Subcutaneous adipose tissue (tissue), 4 donors: Measurements from ENCODE around the gene NET1. TPM values are rescaled to one million over a fixed set of nuclear protein-coding genes. Genes with fewer than 3 reads are reported as not detected.

Experiments used
- CTCF ChIP-seq: fragments of 450-650 bp; IDR thresholded peaks from one replicate; pipeline ENCODE4 v1.5.1; 2016; ENCODE audit warnings: low read depth, mild to moderate bottlenecking, control low read depth, antibody characterized with exemption, moderate library complexity
- total RNA-seq, 4 donors: library from RNA; depleted of rRNA; stranded (reverse); fragments of >200 nt; gene quantifications; one replicate each; pipeline ENCODE4 v1.1.0, GENCODE V29; 2016

The NET1 gene
- total RNA-seq, 4 donors from 2014 or later = 48.3 to 214 (median 82.9) TPM

GRCh38 chr10:5502571-5503476, 90.5 kb downstream of the NET1 start:
- no peak for TF ChIP-seq CTCF

GRCh38 chr10:5503477-5503835, 91.1 kb downstream of the NET1 start:
- no peak for TF ChIP-seq CTCF

- TF ChIP-seq CTCF = no peak
These were observed 92.1 kb downstream of the NET1 start for GRCh38 chr10:5504146-5505072.

- no peak for TF ChIP-seq CTCF
These were observed 93.9 kb downstream of the NET1 start for GRCh38 chr10:5506246-5506645.

GRCh38 chr10:5506751-5507648, 94.6 kb downstream of the NET1 start:
- TF ChIP-seq CTCF = no peak

- no peak for TF ChIP-seq CTCF
These were observed 95.3 kb downstream of the NET1 start for GRCh38 chr10:5507649-5508131.
